AG08395 (cell line): ENCODE results near the gene CFAP46.
"Not testable (repeated sequence)": the region's sequence is repeated elsewhere in the genome, so short reads cannot be mapped to it uniquely, and the experiment has no call there.

Experiments
- DNase-seq: peaks from one replicate; pipeline ENCODE4 v3.0.0; 2012; ENCODE audit warnings: mixed read lengths, low spot score

CFAP46 gene

DNA sequence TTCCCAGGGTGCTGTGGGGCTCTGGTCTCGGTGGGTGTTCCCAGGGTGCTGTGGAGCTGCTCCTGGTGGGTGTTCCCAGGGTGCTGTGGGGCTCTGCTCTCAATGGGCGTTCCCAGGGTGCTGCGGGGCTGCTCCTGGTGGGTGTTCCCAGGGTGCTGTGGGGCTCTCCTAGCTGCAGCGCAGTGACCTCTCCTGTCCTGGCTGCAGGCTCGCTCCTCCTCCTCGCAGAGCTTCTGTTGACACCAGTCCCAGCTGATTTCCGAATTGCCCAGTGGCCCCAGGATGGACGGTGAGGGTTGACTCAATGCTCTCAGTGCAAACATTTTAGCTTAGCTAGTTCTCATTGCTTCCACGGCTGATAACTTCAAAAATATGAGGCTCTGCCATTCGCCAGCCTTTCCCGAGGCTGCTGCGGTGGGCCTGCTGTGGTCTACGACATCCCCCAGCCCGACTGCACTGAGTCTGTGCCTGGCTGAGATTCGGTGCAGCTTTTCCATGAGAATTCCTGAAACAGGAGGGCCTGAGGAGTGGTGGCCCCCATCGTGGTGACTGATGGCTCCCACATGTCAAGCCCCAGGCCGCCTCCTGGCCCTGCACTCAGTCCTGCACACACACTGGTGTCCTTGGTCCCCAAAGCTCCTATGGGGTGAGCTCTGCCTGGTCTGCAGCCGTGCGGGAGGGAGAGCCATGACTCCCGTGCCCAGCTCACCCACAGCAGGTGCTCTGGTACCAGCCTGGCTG lies 98.1 kb downstream of the CFAP46 start:
- DNase-seq = no peak

DNA sequence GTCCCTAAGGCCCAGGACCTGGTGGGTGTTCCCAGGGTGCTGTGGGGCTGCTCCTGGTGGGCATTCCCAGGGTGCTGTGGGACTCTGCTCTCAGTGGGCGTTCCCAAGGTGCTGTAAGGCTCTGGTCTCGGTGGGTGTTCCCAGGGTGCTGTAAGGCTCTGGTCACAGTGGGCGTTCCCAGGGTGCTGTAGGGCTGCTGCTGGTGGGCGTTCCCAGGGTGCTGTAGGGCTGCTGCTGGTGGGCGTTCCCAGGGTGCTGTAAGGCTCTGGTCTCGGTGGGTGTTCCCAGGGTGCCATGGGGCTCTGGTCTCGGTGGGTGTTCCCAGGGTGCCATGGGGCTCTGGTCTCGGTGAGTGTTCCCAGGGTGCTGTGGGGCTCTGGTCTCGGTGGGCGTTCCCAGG lies 99.1 kb downstream of the CFAP46 start:
- DNase-seq = not testable (repeated sequence)

DNA sequence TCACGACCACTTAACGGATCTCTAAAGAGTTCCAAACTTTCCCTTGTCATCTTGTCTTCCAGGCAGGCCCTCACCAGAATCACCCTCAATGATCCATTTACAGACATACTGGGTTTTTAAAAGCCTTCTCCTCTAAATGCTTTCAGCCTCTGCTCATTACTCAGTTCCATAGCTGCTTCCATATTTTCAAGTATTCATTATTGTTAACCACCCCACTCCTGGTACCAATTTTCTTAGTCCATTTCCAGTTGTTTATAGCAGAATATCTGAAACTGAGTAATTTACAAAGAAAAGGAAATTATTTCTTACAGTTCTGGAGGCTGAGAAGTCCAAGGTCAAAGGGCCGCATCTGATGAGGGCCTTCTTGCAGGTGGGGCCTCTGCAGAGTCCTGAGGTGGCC lies 100.0 kb downstream of the CFAP46 start:
- no peak for DNase-seq

DNA sequence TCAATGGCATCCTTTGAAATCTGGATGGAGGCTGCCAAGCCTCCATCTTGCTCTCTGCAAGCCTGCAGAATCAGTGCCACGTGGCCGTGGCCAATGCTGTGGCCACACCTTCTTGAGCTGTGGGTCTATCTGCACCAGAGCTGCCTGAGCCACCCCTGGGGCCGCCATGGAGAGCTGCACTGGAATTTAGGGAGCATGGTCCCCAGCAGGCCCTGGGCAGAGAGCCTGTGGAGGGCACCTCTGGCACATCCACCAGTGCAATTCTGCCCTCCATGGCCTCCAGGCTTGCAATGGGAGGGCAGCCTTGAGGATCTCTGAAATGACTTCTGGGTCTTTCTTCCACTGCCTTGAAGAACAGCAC lies 100.8 kb downstream of the CFAP46 start:
- no peak for DNase-seq

DNA sequence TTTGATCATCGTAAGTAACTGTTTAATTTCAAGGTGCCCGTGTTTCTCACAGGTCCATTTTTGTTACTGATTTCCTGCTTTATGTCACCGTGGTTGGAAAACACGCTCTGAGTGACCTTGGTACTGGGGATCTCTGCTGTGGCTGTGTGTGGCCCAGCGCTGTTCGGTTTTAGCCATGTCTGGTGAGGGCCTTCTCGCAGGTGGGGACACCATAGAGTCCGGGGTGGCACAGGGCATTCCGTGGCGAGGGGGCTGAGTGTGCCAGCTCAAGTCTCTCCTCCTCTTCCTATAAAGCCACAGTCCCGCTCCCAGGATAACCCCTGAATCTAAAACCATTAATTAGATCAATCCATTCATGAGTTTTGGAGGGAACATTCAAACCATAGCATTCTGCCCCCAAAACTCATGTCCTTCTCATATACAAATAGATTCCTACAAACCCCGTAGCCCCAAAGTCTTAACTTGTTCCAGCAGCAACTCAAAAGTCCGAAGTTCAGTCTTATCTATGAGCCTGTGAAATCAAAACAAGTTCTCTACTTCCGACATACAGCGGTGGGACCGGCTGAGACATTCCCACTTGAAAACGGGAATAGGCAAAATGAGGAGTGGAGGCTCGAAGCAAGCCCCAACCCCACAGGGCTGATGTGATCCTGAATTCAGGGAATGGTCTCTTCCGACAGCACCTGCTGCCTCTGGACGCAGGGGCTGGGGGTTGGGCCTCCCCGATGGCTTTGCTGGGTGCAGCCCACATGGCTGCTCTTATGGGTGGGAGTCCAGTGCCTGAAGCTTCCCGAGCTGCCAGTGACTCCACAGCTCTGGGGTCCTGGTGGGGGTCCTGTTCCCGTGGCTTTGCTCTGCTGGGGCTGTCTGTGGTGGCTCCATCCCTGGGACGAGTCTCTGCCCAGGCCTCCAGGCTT lies 101.4 kb downstream of the CFAP46 start:
- DNase-seq = no peak

DNA sequence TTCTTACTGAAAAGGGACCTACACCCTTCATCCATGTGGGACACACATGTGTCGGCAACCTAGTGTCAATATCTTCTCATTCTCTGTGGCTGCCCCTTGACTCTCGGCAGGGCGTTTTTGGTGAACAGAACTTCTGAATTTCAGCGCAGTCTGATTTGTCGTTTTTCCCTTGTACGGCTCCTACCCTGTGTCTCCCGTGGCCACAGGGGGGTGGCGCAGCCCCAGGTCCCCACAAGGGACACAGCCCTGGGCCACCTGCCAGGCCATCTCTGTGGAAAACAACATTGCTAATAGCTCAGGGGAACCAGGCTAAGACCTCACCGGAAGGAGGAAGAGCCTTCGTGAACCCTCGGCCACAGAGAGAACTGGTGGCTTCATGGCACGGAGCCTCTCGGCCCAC lies 103.3 kb downstream of the CFAP46 start:
- no peak for DNase-seq

DNA sequence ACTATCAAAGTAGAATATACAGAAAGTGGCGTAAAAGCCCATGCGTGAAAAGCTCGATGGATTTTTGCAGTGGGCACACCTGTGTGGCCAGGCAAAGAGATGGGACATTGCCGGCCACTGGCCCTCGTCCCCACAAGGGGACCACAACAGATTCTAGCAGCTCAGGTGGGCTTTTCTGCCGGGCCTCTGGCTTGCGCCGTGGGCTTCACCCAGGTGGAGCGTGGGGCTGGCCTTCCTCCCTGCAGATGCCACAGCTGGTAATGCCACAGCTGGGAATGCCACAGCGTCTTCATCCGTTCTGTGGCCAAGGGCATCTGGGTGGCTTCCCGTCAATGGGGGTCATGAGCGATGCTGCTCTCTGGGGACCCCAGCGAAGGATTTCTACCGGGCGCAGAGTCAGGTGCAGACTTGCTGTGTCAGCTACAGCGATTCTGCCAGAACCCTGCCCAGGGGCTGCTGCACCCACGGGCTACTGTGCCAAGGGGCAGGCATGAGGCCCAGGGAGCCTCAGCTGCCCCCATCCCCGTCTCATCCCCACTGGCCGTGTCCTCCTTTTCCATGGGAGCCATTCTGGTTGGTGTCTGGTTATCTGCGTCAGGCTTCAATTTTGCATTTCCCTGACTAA lies 103.9 kb downstream of the CFAP46 start:
- no peak for DNase-seq

DNA sequence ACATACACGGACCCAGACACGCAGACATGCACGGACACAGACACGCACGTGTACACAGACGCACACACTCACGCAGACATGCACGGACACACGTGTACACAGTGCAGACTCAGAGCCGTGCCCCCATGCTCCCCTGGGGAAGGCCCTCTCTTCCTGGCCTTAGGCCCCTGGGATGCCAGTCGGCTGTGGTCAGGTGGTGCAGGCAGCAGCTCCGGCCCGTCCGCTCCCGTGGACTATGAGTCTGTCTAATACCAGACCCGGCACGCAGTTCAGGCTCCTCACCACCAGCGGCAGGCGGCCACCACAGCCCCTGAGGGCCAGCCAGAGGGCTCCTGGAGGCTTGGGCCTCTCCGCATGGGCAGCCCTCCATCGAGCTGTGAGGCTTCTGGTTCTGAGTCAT lies 104.5 kb downstream of the CFAP46 start:
- DNase-seq = no peak

DNA sequence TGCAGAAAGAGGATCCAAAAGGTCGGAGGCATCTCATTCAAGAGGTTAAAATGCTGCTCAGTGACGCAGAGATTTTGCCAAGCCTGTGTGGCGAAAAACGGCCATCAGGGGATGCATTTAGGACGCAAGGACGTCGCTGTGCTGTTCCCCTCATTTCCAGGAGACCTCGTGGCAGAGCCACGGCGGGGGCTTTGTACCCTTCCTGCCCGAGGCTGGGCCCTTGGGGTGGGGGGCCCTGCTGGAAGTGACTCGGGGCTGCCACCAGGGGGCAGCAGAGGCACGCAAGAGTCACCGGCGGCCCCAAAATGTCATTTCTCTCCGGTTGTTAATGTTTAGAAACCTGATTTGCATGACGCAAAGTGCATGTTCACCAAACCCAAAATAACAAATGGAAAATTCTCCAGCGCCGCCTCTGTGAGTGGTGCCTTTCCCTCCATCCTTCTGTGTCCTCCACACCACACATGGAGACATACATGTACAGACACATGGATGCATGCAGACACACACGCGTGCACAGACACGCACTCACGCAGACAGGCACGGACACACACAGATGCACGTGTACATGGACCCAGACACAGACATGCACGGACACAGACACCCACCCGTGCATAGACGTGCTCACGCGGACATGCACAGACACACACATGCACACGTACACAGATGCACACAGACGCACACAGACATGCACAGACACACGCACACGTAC lies 105.4 kb downstream of the CFAP46 start:
- DNase-seq = peak; percentile 71

DNA sequence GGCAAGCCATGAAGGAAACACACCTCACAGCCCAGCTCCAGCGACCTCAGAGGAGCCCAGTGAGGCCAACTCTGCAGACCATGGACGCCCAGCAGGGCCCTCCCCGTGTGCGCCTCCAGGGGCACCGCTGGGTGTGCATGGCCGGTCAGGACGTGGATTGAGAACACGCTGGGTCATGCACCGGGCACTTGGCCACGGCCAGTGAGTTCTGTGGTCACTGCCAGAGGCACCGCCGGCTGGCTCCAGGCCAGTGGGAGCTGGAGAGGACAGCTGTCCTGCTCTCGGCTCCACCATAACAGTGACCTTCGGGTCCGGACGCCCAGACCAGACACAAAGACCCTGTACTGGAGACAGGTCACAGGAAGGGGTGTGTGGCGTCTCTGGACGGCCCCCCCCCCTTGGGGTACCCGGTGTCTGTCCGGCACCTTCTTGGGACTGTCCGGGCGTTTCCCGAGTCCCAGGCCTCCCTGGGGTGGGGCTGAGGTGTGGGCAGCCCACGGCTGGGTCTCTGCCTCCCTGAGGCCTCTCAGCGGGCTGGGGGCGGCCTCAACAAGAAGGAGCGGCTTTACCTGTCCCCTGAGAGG lies 106.0 kb downstream of the CFAP46 start:
- no peak for DNase-seq

DNA sequence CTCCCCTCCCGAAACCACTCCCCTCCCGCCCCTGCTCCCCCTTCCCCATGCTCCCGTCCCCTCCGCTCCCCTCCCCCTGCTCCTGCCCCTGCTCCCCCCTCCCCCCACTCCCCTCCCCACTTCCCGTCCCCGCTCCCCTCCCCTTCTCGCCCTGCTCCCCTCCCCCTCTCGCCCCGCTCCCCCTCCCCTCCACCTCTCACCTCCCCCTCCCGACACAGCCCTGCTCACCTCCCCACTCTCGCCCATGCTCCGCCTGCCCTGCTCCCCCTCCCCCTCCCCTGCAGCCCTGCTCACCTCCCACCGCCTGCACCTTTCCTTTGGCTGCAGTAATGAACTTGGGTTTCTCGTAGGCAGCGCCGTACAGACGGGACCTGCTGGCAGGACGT lies 106.5 kb downstream of the CFAP46 start:
- DNase-seq = no peak

DNA sequence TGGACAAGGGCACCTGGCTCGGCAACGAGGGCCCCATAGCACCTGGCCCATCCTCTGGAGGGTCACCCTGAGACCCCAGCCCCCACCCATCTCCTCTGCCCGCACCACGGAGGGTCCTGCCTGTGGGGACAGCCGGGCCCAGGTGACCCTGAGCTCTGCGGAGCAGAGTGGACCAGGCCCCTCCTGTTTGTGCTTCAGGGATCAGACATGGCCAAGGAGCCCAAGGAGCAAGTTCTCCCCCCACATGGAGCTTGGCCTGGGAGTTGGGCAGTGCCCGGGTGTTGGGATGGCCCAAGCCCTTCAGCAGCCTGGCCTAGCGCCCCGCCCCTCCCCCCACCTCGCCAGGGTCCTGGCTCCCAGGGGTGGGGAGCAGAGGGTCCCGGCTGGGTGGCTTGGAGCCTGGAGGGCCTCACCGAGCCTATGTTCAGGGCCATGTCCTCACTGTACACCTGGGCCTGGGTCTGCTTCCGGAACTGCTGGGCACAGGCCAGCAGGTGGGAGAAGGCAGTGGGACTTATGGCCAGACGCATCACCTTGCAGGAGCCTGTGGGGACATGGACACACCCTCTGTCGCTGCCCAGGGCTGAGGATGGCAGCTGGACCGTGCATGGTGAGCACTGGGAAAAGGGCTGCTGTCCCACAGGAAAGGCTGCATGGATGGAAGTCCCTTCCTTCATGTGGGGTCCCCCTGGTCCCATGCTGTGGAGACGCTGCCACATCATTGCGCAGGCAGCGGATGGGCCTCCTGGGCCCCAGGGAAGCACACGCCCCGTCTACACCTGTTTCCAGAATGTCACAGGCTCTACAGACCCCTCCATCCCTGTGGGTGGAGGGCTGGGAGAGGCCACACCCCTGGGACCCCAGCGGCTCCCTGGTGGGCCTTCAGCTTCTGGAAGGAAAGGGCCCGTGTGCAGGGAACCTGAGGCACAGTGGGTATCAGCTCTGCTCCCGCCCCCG lies 107.2 kb downstream of the CFAP46 start:
- DNase-seq = no peak

DNA sequence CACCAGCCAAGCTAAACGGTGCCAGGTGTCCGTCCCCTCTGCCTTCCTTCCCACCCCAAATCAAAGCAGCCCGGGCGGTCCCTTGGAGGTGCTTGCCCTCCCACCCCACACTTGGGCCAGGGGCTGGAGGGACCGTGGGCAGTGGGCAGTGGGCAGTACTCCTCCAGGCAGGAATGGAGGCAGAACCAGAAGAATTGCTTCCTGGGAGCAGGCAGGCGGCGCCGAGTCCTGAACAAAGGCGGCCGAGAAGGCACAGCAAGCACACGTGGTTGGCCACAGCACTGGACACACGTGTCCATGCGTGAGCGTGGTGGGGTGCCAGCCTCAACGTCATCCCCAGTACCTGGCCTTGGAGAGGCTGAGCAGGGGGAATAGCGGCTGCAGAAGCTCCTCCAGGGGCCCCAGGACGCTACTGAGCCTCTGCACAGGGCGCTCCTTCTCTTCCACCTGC lies 108.0 kb downstream of the CFAP46 start:
- DNase-seq = no peak

DNA sequence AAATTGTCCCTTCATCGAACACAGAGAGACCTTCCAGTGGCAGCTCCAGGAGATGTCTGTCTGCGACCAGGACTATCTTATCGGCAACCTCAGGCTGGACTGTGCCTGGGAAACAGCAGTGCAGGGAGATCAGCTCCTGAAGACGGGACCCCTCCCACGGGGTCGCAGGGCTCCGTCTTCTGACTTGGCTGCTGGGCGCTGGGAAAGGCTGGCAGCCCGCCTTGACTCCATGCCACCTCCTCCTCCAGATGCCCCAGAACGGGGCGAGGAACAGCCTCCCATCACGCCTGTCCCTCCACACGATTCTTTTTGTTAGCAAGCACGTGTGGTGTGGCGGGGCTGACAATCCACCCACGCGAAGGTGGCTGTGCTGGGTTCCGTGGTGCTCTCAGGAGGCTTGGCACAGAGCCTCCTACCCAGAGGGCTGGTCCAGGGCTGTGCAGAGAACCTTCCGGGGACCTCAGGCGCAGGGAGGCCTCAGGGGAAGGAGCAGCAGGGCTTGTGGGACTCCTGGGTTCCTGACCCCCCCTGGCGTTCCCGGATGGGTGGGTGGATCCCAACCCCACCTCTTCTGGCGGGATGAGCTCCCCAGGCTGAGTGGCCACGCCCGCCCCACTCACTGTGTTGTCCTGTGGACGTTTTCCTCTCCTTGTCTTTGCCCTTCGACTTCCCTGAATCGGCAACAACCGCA lies 108.8 kb downstream of the CFAP46 start:
- no peak for DNase-seq

DNA sequence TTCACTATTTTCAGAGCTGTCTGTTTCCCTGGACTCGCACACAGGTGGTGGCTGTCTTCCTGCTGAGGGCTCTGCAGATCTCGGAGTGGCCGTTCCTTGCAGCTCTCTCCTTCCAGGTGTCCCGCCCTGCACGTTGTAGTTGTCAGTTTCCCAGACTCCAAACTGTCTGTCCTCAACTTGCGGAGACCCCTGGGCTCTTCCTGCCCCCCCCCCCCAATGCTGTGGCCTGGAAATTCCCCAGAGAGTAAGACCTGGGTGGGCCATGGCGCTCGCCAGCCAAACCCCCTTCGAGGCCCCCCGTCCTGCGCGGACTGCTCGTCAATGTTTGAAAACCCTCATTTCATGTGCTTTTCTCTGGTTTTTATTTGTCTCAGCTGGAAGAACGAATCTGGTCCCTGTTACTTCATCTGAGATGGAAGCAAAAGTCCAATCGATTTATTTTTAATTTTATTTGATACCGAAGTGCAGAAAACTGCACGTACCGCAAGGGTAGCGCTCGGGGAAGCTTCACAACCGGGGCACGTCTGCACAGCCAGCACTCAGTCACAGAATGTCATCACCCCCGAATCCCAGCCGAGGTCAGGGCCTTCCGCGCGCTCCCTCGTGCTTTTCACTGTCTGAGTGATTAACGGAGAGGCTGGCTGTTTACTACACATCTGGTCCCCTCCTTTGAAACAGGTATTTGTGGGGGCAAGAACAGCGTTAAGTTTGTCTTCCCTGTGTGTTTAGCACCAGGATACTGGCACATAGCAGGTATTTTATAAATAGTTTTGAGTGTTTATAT lies 110.0 kb downstream of the CFAP46 start:
- DNase-seq = no peak

DNA sequence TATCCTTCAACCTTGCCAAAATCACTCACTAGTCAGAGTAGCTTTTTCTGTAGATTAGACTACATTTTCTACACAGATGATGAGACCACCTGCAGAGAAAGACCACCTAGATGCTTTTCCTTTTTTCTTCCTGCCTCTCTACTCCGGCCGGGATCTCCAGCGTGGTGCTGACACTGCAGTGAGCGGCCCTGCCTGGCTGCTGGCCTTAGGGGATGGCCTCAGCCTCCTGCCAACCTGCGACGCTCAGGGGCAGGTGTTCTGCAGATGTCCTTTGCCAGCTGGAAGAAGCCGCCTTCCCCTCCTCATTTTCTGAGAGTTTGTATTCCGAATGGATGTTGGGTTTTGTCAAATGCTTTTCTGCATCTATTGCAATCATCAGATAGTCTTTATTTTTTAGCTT lies 113.0 kb downstream of the CFAP46 start:
- DNase-seq = no peak

DNA sequence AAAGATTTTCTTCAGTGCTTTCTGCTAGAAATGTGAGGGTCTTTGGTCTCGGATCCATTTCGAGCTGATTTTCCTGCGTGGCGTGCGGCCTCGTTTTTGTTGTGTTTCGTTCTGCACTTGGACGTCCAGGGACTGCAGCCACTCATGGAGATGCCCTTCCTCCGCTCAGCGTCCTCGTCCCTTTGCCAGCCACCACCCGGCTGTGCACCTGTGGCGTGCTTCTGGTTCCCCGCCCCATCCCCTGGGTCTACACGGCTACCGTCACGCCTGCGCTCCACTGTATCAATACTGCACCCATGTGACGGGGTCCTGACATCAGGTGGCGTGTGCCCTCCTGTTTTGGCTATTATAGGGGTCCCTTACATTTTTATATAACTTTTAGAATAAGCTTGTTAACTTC lies 113.7 kb downstream of the CFAP46 start:
- DNase-seq = no peak

DNA sequence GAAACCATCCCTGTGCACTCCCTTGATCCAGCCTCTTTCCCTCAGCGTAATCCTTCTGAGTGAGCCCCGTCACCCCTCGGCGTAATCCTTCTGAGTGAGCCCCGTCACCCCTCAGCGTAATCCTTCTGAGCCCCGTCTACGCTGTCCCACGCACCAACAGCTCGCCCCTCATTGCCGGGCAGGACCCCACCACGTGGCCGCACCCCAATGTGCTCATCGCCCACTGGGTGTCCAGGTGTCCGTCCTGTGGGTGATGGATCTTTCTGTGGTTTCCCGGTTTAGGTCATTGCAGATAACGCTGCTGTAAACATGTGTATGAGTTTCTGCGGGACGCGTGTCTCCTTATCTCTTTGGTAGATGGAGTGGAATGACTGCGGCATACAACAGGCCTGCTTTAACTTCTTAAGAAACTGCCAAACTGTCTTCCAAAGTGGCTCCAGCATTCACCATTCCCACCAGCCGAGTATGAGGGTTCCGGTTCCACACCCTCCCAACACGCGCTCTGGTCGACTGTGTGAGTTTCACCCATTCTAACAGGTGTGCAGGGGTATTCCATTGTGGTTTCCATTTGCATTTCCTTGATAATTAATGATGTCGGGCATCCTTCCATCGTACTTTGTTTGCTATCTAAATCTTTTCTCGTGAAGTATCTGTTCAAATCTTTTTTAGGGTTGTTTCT lies 114.4 kb downstream of the CFAP46 start:
- DNase-seq = no peak

DNA sequence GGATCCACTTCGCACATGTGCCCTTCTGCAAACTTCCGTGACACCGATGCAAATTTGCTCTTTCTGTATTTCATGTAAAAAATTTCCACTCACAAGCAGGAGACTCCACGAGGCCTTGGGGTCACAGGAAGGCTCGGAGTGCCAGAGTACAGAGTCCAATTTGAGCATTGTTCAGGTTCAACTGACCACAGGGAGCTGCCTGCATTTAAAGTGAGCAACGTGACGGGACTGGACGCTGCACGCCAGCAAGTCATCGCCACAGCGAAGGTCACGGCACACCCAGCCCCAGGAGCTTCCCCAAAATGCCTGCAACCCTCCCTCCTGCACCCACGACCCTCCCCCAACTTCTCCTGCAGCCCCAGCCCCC lies 115.0 kb downstream of the CFAP46 start:
- DNase-seq = no peak
